PFSK-1 (cell line): Measurements from ENCODE around the gene CYB5B.

ENCODE experiments used
- REST ChIP-seq, 2 experiments: IDR thresholded peaks; 2 replicates each; pipeline versions ENCODE4 v1.6.1 to v1.8.0; 2011 to 2012; ENCODE audit warnings: low read depth in 2 of 2, low read length in 2 of 2, control low read depth in 1 of 2, inconsistent platforms in 1 of 2, mild to moderate bottlenecking in 1 of 2, moderate library complexity in 1 of 2; ENCODE audit not compliant: insufficient read depth in 1 of 2
- SIN3A ChIP-seq: IDR thresholded peaks from 2 replicates; pipeline ENCODE4 v1.6.1; 2012; ENCODE audit warnings: mild to moderate bottlenecking, low read length, moderate library complexity, borderline replicate concordance; ENCODE audit not compliant: insufficient read depth
- TAF1 ChIP-seq: IDR thresholded peaks from 2 replicates; pipeline ENCODE4 v1.6.1; 2012; ENCODE audit warnings: low read length, control low read depth, borderline replicate concordance; ENCODE audit not compliant: insufficient read depth

GRCh38 chr16:69396187-69397061 lies 28.0 kb upstream of the CYB5B start:
- no peak for TF ChIP-seq REST (IDR thresholded peaks at IDR 0.05; ENCODE audit: insufficient read depth in 1 of 2, low read depth in 2 of 2, low read length in 2 of 2)
- no peak for TF ChIP-seq SIN3A
- TF ChIP-seq TAF1 = no peak
